ENCODE results near the gene PDZRN3.
"Not testable (repeated sequence)": the region's sequence is repeated elsewhere in the genome, so short reads cannot be mapped to it uniquely, and the experiment has no call there.

The PDZRN3 gene

DNA sequence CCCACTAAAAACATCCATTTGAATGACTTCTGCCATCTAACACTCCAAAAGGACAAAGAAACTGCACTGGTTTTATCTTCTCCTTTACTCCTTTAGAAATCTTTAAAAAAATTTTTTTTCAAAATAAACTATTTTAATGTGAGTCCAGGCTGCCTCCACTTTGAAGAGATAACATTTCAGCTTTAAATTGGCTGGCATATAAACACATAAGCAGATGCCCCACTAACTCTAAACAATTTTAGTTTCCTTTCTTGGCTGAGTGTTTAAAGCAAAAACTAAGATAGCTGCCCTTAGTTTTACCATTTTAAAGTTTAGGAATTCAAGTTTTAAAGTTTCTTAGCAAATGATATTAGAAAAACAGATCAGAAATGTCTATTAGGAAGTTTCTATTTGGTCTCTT, 39.9 kb downstream of the PDZRN3 start:
- H3K4me1 Mint-ChIP-seq, result no peaks in the 10 kb centered on the region
- no peak overlapping the region for H3K27ac Mint-ChIP-seq
- ATAC-seq (no peak), DNase-seq (no peak)
- H3K27me3 Mint-ChIP-seq, result no peaks in the 10 kb centered on the region
- no peak overlapping the region for H3K4me3 Mint-ChIP-seq
- H3K9me3 Mint-ChIP-seq, result no peaks in the 10 kb centered on the region

- peaks cover 8% of the 10 kb centered on the region for H3K27me3 Mint-ChIP-seq
- no peak overlapping the region for H3K4me3 Mint-ChIP-seq
- no peak for DNase-seq
- no peak for ATAC-seq
- no peaks in the 10 kb centered on the region for H3K9me3 Mint-ChIP-seq
- H3K4me1 Mint-ChIP-seq, result no peaks in the 10 kb centered on the region
- H3K27ac Mint-ChIP-seq, result no peak overlapping the region
Measured at GRCh38 chr3:73582535-73582934, 42.2 kb downstream of the PDZRN3 start.

GRCh38 chr3:73581134-73581846, 43.5 kb downstream of the PDZRN3 start:
- ATAC-seq, result no peak
- Mint-ChIP-seq H3K27ac (no peak overlapping the region), H3K9me3 (no peaks in the 10 kb centered on the region), H3K4me1 (no peaks in the 10 kb centered on the region), H3K4me3 (no peak overlapping the region), H3K27me3 (peaks cover 10% of the 10 kb centered on the region)
- DNase-seq, result no peak

GRCh38 chr3:73580343-73580742, 44.4 kb downstream of the PDZRN3 start:
- ATAC-seq, result no peak

GRCh38 chr3:73577704-73578103, 47.0 kb downstream of the PDZRN3 start:
- no peak for ATAC-seq

More at GRCh38 chr3:73580343-73580742, 44.4 kb downstream of the PDZRN3 start:
- H3K4me1 Mint-ChIP-seq, result no peaks in the 10 kb centered on the region
- H3K4me3 Mint-ChIP-seq, result no peak overlapping the region
- DNase-seq, result no peak
- no peaks in the 10 kb centered on the region for H3K9me3 Mint-ChIP-seq
- no peak overlapping the region for H3K27ac Mint-ChIP-seq
- peaks cover 18% of the 10 kb centered on the region for H3K27me3 Mint-ChIP-seq

GRCh38 chr3:73576999-73577461, 47.7 kb downstream of the PDZRN3 start:
- Mint-ChIP-seq H3K4me3 (no peak overlapping the region), H3K9me3 (peaks cover 0 to 5% of the 10 kb centered on the region in 2 donors), H3K4me1 (no peaks in the 10 kb centered on the region), H3K27ac (peak overlapping the region in 1 of 2 donors; percentile 87), H3K27me3 (peaks cover 30% of the 10 kb centered on the region)
- ATAC-seq, result no peak
- DNase-seq, result no peak

More at GRCh38 chr3:73577704-73578103, 47.0 kb downstream of the PDZRN3 start:
- DNase-seq, result no peak
- Mint-ChIP-seq H3K9me3 (no peaks in the 10 kb centered on the region), H3K4me1 (no peaks in the 10 kb centered on the region), H3K27ac (no peak overlapping the region), H3K27me3 (peaks cover 24% of the 10 kb centered on the region), H3K4me3 (no peak overlapping the region)

DNA sequence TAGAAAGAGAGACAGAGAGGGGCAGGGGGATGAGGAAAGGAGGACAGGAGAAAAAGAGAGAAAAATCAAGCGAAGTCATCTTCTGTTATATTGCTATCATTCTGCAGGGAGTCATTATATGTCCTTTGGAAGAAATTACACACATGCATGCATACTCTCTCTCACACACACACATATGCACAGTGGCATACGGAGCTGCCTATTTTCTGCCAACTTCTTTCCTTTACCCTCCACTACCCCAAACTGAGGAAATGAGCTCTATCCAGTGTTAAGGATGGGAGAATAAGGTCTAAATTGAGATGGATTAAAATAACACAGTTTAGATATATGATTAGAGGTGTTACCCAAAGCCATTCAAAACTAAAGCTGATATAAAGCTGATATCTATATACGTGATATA, 48.8 kb downstream of the PDZRN3 start:
- no peak overlapping the region for H3K4me3 Mint-ChIP-seq
- peaks cover 0 to 6% of the 10 kb centered on the region in 2 donors for H3K9me3 Mint-ChIP-seq
- H3K27ac Mint-ChIP-seq, result no peak overlapping the region
- H3K27me3 Mint-ChIP-seq, result peaks cover 41% of the 10 kb centered on the region
- H3K4me1 Mint-ChIP-seq, result no peaks in the 10 kb centered on the region
- DNase-seq, result no peak
- ATAC-seq, result no peak

GRCh38 chr3:73575519-73575918, 49.2 kb downstream of the PDZRN3 start:
- Mint-ChIP-seq H3K27me3 (peaks cover 45% of the 10 kb centered on the region), H3K4me3 (no peak overlapping the region), H3K9me3 (peaks cover 0 to 6% of the 10 kb centered on the region in 2 donors), H3K4me1 (no peaks in the 10 kb centered on the region), H3K27ac (no peak overlapping the region)
- DNase-seq (no peak), ATAC-seq (no peak)

DNA sequence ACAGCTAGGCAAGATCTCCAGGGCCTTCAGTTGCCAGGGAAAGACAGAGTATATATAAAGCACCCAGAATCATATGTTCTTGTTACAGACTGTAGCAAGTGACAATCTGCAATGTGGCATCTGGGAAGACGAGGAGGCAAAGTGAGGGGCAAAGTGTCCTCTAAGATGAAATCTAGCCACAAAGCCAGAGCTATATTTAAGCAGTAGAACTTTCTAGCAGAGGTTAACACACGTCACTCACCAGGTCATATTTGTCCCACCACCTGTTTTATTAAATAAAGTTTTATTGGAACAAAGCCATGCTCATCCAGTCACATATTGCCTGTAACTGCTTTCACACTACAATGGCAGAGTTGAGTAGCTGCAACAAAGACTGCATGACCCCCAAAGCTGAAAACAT, 51.5 kb downstream of the PDZRN3 start:
- peaks cover 58% of the 10 kb centered on the region for H3K27me3 Mint-ChIP-seq
- peaks cover 0 to 6% of the 10 kb centered on the region in 2 donors for H3K9me3 Mint-ChIP-seq

GRCh38 chr3:73572368-73572767, 52.4 kb downstream of the PDZRN3 start:
- peaks cover 50% of the 10 kb centered on the region for H3K27me3 Mint-ChIP-seq
- DNase-seq (no peak), ATAC-seq (no peak)
- peak overlapping the region in 1 of 2 donors; percentile 54 for H3K27ac Mint-ChIP-seq
- peaks cover 0 to 6% of the 10 kb centered on the region in 2 donors for H3K9me3 Mint-ChIP-seq
- H3K4me1 Mint-ChIP-seq, result no peaks in the 10 kb centered on the region
- H3K4me3 Mint-ChIP-seq, result no peak overlapping the region

More for the DNA sequence above, 51.5 kb downstream of the PDZRN3 start:
- no peak for ATAC-seq
- no peak overlapping the region for H3K27ac Mint-ChIP-seq
- no peaks in the 10 kb centered on the region for H3K4me1 Mint-ChIP-seq
- no peak for DNase-seq
- no peak overlapping the region for H3K4me3 Mint-ChIP-seq

DNA sequence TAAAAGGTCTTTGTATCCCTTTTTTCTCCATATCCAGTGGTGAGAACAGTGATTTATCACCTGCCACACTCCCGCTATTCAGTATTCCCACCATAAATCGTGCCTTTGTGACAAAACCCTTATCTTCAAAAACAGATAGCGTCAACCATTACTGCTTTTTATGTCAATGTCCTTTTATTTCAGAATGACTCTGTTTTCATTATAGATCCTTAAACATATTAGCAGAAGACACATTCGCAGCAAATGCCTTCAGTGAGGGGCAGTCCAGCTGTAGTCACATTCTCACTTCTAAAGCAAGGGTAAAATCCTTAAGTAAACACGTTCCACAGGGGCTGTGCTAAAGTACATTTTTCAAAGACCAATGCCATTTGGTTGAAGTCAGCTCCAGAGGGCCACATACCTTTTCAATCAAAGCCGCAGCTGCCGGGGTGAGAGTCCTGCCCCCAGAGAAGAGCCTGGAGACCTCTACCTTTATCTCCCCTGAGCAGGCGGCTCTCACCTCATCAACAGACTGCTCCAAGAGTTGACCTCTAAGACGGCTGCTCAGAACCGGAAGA, 53.4 kb downstream of the PDZRN3 start:
- Mint-ChIP-seq H3K27ac (no peak overlapping the region), H3K4me1 (no peaks in the 10 kb centered on the region), H3K4me3 (no peak overlapping the region), H3K27me3 (peaks cover 48% of the 10 kb centered on the region), H3K9me3 (peaks cover 0 to 6% of the 10 kb centered on the region in 2 donors)
- ATAC-seq (no peak), DNase-seq (no peak)

GRCh38 chr3:73569246-73569760, 55.4 kb downstream of the PDZRN3 start:
- DNase-seq (no peak), ATAC-seq (no peak)
- Mint-ChIP-seq H3K4me3 (no peak overlapping the region), H3K4me1 (no peaks in the 10 kb centered on the region), H3K27me3 (peaks cover 37% of the 10 kb centered on the region), H3K9me3 (peaks cover 0 to 6% of the 10 kb centered on the region in 2 donors), H3K27ac (no peak overlapping the region)

- peaks cover 0 to 6% of the 10 kb centered on the region in 2 donors for H3K9me3 Mint-ChIP-seq
- ATAC-seq, result no peak
- H3K27ac Mint-ChIP-seq, result no peak overlapping the region
- H3K4me3 Mint-ChIP-seq, result no peak overlapping the region
- DNase-seq, result no peak
- peaks cover 37% of the 10 kb centered on the region for H3K27me3 Mint-ChIP-seq
- no peaks in the 10 kb centered on the region for H3K4me1 Mint-ChIP-seq
Measured at GRCh38 chr3:73568371-73568862, 56.3 kb downstream of the PDZRN3 start.

DNA sequence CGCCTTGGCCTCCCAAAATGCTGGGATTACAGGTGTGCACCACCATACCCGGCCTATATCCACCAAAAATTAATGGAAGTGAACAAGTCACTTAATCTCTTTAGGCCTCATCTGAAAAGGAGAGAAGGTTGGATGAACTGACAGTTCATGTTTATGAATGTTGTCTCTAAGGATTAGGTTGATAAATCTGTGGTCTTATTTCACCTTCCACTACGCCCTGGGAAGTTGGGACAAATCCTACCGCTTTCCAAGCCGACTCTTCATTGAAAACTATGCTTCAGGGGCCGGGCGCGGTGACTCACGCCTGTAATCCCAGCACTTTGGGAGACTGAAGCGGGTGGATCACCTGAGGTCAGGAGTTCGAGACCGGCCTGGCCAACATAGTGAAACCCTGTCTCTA, 59.4 kb downstream of the PDZRN3 start:
- ATAC-seq, H3K9me3 Mint-ChIP-seq, H3K4me3 Mint-ChIP-seq, H3K4me1 Mint-ChIP-seq, H3K27ac Mint-ChIP-seq, DNase-seq: not testable (repeated sequence)
- peaks cover 12% of the 10 kb centered on the region for H3K27me3 Mint-ChIP-seq

DNA sequence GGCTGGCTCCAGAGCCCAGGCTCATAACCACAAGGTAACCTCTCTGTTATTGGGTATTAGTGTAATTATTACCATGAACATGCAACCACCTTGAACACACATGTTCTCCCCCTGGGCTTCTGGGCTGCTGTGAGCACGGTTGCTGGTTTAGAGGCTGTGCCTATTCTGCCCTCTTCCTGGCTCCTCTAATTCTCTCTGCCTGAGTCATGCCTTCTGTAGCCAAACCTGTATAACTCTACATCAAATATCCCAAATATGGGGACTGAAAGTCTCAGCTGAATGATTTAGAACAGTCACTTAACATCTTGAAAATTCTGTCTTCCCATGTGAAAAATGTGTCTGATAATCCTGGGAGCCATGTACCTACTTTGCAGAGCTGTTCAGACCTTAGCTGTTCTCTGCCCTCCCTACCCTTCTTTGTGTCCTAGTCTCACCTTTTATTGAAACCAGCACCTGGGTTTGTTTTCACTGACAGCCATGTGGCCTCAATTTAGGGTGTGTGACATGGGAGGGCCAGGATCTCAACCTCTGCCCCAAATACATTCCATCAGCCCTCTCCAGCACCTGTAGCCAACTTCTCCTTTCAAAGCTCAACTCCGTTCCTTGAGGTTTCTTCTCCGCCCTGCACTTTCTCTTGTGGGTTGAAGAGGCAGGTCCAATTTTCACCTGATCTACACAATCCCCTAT, 60.7 kb downstream of the PDZRN3 start:
- no peaks in the 10 kb centered on the region for H3K4me1 Mint-ChIP-seq
- H3K4me3 Mint-ChIP-seq, result no peak overlapping the region
- no peak for DNase-seq
- H3K9me3 Mint-ChIP-seq, result no peaks in the 10 kb centered on the region
- no peak for ATAC-seq
- H3K27me3 Mint-ChIP-seq, result no peaks in the 10 kb centered on the region
- H3K27ac Mint-ChIP-seq, result no peak overlapping the region

DNA sequence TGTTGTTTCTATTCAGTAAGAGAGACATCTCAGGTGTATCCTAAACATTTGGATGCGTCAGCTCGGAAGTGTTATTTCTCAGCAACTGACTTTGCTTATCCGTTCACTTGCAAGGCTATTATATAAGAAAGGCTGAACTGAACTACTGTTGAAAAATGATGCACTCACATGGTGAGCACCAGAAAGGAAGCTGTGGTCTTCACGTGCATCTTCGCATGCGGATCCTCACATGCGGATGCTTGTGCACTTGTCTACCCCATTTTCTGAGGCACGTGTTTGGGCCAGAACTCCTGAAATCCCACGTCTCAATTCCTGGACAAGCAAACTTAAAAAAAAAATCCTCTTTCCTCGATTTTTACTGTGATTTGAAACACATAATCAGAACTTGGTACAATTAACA, 63.2 kb downstream of the PDZRN3 start:
- H3K4me1 Mint-ChIP-seq, result no peaks in the 10 kb centered on the region
- H3K27me3 Mint-ChIP-seq, result no peaks in the 10 kb centered on the region
- ATAC-seq (no peak), DNase-seq (no peak)
- no peak overlapping the region for H3K4me3 Mint-ChIP-seq
- H3K9me3 Mint-ChIP-seq, result no peaks in the 10 kb centered on the region
- H3K27ac Mint-ChIP-seq, result no peak overlapping the region

Measured in stimulated activated naive CD8-positive, alpha-beta T cell treated with anti-CD3 and anti-CD28 coated beads, Interleukin-15, amount 100 ng/mL, for 72 hours (primary cell).